HG03066 (cell line): Measurements from ENCODE around the gene KCNK5.

Experiments used
- ATAC-seq: cut with Tn5 transposase; IDR thresholded peaks from one replicate; pipeline ENCODE4 v1.9.1; 2021; ENCODE audit warnings: low read depth; ENCODE audit not compliant: unreplicated experiment

Gene KCNK5

DNA sequence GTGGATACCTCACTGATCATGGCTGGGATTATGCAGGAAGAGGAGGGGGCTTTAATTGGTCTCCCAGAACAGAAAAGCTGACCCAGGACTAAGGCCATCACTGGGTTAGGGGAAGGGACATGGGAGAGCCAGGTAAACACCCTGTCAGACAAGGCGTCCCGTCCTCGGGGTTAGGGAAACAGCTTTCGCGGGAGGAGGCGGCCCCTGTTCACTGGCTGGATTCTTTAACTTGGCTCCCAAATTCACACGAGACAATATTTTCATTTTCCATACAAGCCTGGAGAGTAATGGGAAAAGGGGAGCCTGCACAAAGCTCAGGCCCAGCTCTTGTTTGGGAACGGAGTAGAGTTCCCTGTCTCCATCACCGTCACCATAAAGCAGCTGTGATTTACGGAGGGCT lies 29.3 kb downstream of the KCNK5 start:
- ATAC-seq = no peak

DNA sequence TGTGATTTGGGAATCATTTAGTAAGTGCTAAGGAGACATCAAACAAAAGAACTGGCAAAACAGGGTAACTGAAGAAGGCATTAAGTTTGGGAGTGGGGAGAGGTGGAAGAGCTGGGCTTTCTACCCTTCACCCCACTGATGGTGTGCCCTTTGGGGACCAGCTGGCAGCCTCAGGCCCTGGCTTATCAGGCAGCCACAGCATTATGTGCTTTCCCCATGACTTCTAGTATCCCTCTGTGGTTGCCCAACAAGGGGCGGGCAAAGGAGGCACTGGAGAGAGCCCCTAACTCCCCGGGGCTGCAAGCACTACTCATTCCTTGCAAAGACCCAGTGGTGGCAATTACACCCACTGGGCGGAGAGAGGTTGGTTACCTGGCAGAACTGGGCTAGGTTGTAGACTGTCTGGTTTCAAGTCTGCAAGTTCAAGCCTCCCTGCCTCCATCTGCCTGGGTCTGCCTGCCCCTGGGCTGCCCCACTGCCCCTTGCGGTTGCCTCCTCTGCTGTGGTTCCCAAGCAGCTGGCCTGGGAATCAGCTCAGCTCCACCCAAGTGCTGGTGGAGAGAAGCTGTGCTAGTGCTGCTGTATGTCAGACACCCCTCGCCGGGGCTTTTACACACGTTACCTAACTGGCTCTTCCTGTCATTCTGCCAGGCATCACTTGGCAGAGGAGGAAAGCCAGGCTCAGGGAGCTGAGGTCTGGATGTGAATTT lies 29.9 kb downstream of the KCNK5 start:
- ATAC-seq = no peak

DNA sequence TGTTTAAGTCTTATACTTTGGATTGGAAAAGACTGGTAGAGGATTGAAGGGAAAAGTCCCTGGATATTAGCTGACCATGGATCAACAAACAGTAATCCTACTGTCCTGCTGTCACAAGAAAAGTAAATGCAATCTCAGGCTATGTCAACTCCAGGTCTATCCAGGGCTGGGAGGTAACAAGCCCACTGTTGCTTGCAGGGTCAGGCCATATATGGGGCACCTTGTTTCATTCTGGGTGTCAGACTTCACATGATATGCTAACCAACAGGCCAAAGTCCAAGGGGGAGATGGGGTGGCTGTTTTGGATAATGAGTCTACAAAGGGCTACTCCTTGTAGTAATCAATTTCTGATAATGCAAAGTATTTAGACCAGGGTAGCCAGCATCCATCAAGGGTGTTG lies 30.7 kb downstream of the KCNK5 start:
- ATAC-seq = no peak

DNA sequence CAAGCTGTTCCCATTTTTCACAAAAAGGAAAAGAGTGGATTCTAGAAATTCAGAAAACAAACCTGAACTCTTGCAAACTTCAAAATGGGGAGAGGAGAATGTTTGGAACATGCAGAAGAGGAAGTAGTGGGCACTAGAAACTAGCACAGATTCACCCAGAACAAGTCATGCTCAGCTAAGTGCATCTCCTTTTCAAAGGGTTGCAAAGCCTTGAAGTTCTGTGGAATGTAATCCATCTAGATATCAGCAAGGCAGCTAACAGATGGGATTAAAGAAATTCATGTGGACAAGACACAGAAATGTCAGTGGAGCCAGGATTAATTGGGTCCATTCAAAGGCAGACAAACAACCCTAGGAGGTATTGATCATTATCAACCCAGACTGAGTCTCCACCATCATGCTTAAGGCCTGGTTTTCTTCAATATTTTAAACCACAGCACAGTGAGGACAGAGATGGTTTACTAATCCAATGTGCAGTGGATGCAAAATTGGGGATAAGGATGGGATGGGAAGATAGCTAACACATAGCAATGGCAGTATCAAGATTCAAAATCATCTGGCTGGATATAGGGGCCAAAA lies 31.3 kb downstream of the KCNK5 start:
- ATAC-seq = no peak

DNA sequence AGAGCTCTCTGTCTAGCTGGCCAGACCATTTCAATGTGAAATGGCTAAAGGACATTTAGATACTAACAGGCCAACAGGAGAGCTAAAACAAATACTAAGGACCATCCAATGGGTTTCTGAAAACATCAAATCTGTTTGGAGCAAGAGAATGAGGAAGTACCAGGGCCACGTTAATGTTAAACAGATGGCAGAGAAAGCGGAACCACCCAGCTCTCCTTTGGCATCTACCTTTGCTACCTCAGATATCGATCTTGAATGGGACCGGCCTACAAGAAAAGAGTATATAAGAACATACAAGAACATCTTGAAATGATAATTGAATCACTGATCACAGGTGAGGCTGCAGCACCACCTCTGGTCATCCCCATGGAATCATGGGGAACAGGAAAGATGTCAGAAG lies 31.8 kb downstream of the KCNK5 start:
- ATAC-seq = no peak

DNA sequence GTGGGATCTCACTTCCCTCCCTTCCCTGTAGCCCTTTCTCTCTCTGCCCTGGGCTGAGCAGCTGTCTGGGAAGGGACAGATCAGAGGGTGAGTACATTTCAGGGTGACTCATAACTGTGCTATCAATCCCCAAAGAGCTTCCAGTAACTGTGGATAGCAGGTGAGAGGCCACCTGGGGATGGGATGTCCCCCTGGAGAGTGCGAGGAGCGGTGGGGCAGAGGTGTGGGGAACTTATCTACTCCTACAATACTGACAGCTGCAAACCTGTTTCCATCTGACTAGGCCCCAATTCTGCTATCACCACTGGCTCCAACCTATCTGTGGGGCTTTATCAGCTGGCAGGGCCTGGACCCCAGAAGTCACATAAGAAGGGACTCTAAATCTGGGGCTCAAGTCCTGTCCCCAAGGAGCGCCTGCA lies 32.6 kb downstream of the KCNK5 start:
- no peak for ATAC-seq

DNA sequence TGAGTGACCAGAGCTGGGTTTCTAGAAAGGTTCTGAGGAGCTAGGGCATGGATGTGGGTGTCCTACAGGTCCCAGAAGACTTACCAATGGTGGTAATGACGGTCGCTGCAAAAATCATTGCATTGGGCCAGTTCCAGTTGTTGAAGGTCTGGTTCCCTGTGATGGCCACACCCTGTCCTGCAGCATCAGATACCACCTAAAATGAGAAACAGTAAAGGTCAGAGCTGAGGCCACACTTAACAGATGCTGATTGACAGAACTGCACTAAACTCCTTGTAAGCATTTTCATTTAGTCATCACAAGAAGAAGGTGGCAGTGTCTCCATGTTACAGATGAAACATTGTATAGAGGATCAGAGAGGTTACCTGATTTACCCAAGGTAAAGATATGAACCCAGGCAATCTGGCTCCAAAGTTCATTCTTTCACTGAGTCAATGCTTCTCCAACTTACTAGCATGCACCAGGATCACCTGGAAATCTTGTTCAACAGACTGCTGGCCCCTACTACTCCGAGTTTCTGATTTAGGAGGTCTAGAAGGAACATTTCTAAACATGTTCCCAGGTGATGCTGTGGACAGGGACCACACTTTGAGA lies 33.4 kb downstream of the KCNK5 start:
- no peak for ATAC-seq

DNA sequence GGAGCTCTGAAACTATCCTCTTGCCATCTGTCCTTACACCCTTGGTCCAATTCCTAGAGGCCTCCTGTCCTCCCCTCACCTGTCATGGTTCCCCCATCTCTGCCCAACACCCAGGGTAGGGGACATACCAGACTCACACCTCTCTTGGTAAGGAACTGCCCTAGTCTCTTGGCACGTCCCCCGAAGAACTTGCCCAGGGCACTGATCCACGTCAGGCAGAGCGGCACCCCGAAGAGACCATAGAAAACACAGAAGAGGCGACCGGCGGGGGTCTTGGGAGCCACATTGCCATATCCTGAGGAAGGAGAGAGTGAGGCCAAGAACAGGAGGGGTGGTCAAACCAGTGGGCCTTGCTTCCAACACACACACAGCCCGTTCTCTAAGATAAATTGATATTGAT lies 34.8 kb downstream of the KCNK5 start:
- ATAC-seq = no peak

DNA sequence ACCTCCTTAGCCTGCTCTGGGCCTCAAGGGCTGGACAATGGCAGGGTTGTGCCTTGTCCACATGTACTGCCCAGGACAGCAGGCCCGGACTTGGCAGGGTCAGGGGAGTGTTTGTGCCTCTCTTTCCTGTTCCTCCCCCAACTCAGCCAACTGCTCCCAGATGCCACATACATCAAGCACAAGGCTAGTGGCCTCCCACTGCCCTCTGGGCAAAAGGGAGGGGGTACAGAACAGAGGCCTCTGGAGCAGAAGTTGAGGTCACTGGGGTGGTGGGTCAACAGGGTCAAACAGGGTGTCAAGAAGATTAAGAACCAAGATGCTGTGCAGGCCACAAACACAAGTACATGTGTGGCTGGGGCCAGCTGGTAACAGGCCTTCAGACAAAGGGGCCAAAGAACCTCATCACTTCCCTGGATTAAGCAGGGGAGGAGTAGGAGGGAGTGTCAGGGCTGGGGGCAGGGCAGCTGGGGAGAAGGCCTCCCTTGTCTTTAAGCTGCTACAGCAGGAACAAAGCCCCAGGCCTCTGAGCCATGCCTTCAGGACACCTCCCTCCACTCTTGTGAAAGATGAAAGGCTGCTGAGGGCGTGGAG lies 36.0 kb downstream of the KCNK5 start:
- ATAC-seq = no peak

DNA sequence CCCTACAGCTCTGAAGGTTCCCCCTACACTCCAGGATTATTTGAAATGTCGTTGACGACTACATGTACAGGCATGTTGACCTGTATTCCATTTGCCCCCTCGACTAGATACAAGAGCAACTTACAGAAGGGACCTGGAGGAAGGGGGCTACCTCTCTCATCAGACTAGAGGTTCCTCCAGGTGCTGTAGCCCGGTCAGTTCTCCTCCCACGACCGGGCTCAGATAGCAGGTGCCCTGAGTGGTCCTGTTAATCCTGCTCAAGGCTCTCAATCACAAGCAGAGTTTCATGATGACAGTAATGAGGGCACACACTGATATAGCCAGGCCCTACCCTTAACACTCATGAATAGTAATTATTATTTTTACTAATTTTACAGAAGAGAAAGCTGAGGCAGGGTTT lies 36.5 kb downstream of the KCNK5 start:
- no peak for ATAC-seq

DNA sequence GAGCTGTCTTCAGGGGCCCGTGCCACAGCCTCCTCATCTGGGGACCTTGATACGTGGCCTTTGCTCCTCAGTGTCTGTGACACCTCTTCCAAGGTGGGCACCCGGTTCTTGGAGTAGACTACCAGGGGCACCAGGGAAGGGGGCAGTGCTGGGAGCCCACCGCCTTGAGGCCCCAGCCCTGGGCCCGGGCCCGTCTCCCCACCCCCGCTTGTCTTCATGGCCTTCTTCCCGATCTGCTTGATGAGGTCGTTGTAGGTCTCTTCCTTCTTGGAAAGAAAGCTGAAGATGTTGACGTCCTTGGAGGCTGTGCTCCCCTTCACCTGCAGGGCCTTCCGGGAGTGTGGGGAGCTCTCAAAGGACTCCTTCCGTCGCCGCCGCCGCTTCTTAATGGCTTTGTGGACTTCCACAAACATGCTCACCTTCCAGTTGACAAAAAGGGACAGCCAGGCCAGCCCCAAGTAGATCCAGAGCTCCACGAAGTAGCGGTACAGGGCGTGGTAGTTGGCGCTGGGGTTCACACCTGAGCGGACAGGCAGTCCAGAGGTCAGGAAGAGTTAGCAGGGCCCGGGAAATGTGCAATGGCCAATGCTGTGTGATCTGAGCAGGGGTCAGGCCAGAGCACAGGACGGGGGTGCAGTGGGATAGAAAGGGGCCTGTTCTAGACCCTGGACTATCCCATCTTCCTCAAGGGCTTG lies 37.9 kb downstream of the KCNK5 start:
- no peak for ATAC-seq

DNA sequence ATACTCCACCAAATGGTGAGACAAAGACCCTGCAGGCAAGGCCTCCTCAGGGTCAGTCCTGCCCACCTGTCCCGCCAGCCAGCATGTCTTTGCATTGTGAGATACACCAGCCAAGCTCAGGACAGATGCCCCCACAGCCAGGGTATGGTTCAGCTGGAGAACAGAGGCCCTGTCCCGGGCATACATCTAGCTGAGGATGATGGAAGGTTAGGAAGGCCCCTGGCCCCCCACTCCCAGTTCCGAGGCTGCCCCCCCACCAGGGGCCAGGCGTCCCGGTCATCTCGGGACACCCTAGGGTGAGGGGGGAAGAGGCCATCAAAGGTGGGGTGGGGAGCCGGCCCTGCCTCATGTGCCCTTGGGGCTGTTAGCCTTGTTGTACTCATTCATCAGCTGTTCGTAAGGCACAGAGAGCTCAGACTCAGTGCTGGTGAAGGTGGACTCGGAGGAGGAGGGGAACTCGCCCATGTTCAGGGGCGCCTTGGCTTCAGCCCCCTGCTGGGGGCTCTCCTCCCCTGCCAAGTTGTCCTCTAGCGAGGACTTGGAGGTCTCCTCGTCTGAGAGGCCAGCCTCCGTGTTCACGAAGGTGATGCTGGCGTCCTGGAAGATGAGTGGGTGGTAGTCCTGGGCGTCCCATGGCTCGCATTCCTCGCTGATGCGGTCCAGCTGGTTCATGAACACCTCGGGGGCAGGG lies 38.6 kb downstream of the KCNK5 start:
- no peak for ATAC-seq

DNA sequence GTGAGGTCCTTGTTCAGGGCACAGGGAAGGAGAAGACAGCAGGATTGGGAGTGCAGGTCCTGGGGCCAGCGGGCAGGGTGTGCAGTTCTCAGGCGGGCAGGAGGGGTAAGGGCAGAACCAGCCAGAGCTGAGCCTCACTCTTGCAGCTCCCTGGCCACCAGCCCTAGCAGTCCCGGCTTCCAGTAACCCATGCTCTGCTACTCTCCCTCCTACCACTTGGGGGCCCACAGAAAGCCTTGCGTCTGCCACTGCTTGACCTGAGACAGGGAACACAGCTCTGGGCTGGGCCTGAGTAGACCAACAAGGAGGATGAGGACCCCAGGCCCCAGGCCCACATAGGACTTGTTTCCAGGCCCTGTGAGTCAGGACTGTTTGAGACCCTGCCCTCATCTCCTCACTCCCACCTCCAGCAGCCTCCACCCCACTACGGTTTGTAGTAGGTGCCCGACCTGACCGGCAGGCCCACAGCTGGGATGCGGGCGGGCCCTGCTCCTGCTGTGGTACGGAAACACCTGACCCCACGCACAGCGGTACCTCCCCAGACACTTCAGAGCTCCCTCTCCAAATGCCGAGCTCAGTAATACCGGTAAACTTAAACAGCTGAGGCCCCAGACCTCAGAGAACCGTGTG lies 39.2 kb downstream of the KCNK5 start:
- ATAC-seq = no peak

DNA sequence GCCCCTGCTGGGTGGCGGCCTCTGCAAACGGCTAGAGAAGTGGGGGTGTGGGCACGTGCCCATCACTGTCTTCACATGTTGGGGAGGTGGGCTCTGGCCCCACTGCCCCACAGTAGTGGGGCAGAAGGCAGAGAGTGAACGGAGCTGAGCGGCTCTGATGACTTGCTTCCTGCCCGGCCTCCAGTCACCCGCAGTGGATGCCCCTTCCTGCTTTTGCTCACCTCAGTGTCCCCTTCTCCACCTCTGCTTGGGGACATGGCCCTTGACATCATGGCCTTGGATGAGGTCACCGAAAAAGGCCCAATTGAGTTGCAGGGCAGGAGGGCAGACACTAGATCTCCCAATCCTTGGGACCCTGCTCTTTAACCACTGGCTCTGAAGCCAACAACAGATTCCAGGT lies 40.1 kb downstream of the KCNK5 start:
- no peak for ATAC-seq

DNA sequence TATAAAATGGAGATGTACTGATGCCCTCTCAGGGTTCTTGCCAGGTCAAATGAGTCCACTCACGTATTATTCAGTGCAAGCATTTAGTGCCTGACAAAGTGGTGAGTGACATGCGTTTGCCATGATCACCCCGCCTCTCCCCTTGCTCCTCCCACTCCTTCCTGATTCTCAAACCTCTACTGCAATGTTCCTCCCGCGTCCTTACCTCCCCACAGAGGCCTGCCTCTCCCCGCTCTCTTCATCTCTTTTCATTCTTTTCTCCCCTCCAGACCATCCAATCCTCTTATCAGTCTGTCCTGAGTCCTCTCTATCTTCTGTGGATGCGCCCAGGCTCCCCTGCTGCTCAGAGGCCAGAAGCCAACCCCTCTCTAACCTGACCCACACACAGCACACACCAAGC lies 40.7 kb downstream of the KCNK5 start:
- ATAC-seq = no peak

DNA sequence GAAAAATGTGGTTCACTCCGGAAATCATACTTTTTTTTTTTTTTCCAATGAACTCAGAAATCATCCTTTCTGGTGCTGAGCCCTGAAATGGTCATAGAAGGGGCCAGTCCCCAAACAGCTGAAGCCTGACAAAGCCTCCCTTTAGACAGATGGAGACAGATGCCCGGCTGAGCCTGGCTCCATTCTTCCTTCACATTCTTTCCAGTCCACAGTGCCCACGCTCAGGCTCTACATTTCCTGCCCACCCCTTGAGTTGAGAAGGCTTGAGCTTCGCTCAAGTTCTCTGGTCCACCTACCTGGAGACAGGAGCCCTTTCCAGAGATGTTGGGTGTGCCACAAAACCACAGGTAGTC lies 41.2 kb downstream of the KCNK5 start:
- ATAC-seq = no peak

DNA sequence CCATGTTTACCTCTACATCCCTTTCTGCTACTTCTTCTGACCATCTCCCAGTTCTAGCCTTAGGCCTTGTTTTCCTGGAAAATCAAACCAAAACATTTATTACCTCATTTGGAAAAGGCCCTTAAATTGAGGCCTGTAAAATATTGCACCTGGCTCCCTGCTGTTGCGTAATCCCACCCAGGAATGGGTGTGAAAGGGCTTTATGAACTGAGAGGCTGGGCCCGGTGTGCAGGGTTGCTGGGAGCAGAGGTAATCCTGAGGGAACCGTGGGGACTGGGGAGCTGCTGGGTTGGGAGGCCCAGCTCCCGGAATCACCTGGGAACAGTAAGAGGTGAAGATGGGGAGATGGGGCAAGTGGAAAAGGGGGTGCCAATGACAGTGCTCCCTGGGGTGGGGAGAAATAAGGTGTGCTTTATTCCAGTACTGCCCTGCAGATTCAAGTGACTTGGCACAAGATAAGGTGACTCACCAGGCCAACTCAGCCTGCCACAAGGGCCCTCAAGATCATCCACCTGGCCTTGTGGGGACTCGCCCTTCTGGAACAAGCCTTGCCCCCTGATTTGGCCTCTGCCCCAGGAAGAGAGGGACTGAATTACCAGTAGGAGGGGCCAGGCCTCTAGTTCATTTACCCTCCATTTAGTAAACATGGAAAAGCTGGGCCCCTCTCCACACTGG lies 44.2 kb downstream of the KCNK5 start:
- no peak for ATAC-seq

DNA sequence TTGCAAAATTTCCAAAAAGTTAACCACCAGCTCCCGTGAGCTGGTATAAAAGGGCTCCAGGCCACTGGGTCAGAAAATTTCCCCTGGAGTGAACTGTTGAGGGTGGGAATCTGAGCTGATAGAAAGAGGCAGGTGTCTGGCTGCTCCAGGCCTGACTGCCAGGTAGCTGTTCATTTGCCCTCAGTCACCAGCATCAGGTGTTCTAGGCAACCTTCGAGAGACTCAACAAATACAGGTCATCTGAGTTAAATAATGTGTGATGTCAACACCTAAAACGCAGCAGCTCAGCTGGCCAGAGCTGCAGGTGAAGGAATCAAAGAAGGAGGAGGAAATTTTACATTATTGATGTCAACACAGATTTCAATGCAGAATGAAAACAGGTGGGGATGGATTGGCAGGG lies 46.7 kb downstream of the KCNK5 start:
- ATAC-seq = no peak

DNA sequence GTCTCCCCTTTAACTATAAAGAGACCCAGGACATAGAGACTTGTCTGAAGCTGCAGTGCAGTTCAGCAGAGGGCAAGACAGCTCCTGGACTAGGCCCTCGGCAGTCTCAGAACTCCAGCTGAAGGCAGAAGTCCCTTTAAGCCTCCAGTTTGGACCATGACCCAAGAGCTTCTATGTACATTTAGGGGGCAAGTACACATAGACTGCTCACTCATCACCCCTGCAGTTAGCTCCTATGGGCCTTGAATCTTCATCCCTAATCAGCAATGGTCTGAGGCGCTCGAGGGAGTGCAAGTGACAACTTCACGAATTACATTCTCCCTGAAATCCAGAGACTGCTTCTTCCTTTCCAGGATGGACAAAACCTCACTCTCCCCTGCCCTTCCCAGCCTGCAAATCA lies 47.4 kb downstream of the KCNK5 start:
- no peak for ATAC-seq

DNA sequence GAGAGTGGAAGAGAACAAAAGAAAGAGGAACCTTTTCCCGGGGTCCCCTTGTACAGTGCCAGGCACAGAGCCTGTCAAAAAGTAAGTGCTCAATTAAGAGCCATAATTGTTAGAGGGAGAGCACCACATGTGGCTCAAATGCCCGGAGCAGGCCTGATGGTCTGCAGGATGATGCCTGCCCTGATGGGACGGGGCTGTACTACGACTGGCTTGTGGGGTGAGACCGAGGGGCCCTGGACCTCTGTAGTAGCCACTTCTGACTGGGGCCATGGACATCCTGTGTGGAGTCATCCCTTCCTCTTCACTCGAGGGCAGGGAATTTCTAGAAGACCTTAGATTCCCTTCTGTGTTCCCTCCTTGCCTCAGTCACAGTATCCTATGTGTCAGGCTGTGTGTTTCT lies 47.9 kb downstream of the KCNK5 start:
- ATAC-seq = no peak
